ENCODE results near the gene AKAP6. TPM values are rescaled to one million over a fixed set of nuclear protein-coding genes. Genes with fewer than 3 reads are reported as not detected.
"Not testable (repeated sequence)": the region's sequence is repeated elsewhere in the genome, so short reads cannot be mapped to it uniquely, and the experiment has no call there.

AKAP6 gene
- total RNA-seq, 1 donor from 2014 or later: 4.7 TPM

GRCh38 chr14:32774214-32774613 lies 445.1 kb downstream of the AKAP6 start:
- TF ChIP-seq CTCF (conservative IDR thresholded peaks at IDR 0.05): no peak
- H3K4me3 Mint-ChIP-seq: no peak overlapping the region
- H3K27me3 Mint-ChIP-seq: no peaks in the 10 kb centered on the region
- no peaks in the 10 kb centered on the region for H3K9me3 Mint-ChIP-seq
- no peak overlapping the region for H3K27ac Mint-ChIP-seq
- H3K36me3 Mint-ChIP-seq: no peaks in the 10 kb centered on the region
- no peak for DNase-seq (ENCODE audit: extremely low spot score, unreplicated experiment)
- no peaks in the 10 kb centered on the region for H3K4me1 Mint-ChIP-seq (ENCODE audit: unreplicated experiment)

- Mint-ChIP-seq H3K27me3 (no peaks in the 10 kb centered on the region), H3K9me3 (no peaks in the 10 kb centered on the region), H3K4me3 (no peak overlapping the region), H3K27ac (no peak overlapping the region), H3K4me1 (ENCODE audit: unreplicated experiment) (no peaks in the 10 kb centered on the region), H3K36me3 (no peaks in the 10 kb centered on the region)
- TF ChIP-seq CTCF (conservative IDR thresholded peaks at IDR 0.05): no peak
- DNase-seq (ENCODE audit: extremely low spot score, unreplicated experiment): no peak
These were observed 450.7 kb downstream of the AKAP6 start for GRCh38 chr14:32779840-32780239.

- no peak overlapping the region for H3K4me3 Mint-ChIP-seq
- H3K4me1 Mint-ChIP-seq (ENCODE audit: unreplicated experiment): no peaks in the 10 kb centered on the region
- no peak for TF ChIP-seq CTCF (conservative IDR thresholded peaks at IDR 0.05)
- H3K36me3 Mint-ChIP-seq: no peaks in the 10 kb centered on the region
- no peak for DNase-seq (ENCODE audit: extremely low spot score, unreplicated experiment)
- H3K27me3 Mint-ChIP-seq: no peaks in the 10 kb centered on the region
- H3K27ac Mint-ChIP-seq: no peak overlapping the region
- H3K9me3 Mint-ChIP-seq: no peaks in the 10 kb centered on the region
These were observed 455.3 kb downstream of the AKAP6 start for GRCh38 chr14:32784405-32784804.

- TF ChIP-seq CTCF (conservative IDR thresholded peaks at IDR 0.05): no peak
- DNase-seq (ENCODE audit: extremely low spot score, unreplicated experiment): no peak
- Mint-ChIP-seq H3K9me3 (no peaks in the 10 kb centered on the region), H3K4me1 (ENCODE audit: unreplicated experiment) (no peaks in the 10 kb centered on the region), H3K36me3 (no peaks in the 10 kb centered on the region), H3K27ac (no peak overlapping the region), H3K27me3 (no peaks in the 10 kb centered on the region), H3K4me3 (no peak overlapping the region)
These were observed 456.5 kb downstream of the AKAP6 start for GRCh38 chr14:32785585-32785984.

- Mint-ChIP-seq H3K9me3 (peaks cover 4% of the 10 kb centered on the region), H3K27me3 (no peaks in the 10 kb centered on the region), H3K4me1 (ENCODE audit: unreplicated experiment) (no peaks in the 10 kb centered on the region), H3K27ac (no peak overlapping the region), H3K36me3 (no peaks in the 10 kb centered on the region), H3K4me3 (no peak overlapping the region)
- DNase-seq (ENCODE audit: extremely low spot score, unreplicated experiment): no peak
- TF ChIP-seq CTCF (conservative IDR thresholded peaks at IDR 0.05): no peak
These were observed 457.8 kb downstream of the AKAP6 start for GRCh38 chr14:32786886-32787285.

- DNase-seq (ENCODE audit: extremely low spot score, unreplicated experiment); H3K27ac Mint-ChIP-seq; H3K4me1 Mint-ChIP-seq (ENCODE audit: unreplicated experiment); H3K4me3 Mint-ChIP-seq; H3K36me3 Mint-ChIP-seq; H3K27me3 Mint-ChIP-seq: not testable (repeated sequence)
- H3K9me3 Mint-ChIP-seq: peaks cover 17% of the 10 kb centered on the region
These were observed 463.9 kb downstream of the AKAP6 start for GRCh38 chr14:32793033-32793432.
